WTC11 (cell line): ENCODE results near the gene TOM1.

Source experiments
- IRF2 ChIP-seq: sonication (generic); formaldehyde crosslinking; IDR thresholded peaks from 2 replicates; pipeline ENCODE4 v1.8.0; 2022; ENCODE audit warnings: low read depth, missing genetic modification reagents, borderline replicate concordance
- NFATC4 ChIP-seq: fragments of 250-450 bp; sonication (Bioruptor Pico); IDR thresholded peaks from 2 replicates; pipeline ENCODE4 v1.9.0; 2021; ENCODE audit warnings: mild to moderate bottlenecking
- NFYB ChIP-seq: sonication (generic); formaldehyde crosslinking; conservative IDR thresholded peaks from 2 replicates; pipeline ENCODE4 v1.8.0; 2022; ENCODE audit warnings: low read depth, missing genetic modification reagents
- ZNF423 ChIP-seq: fragments of 250-450 bp; sonication (Bioruptor Pico); IDR thresholded peaks from 2 replicates; pipeline ENCODE4 v2.1.2; 2022; ENCODE audit warnings: mild to moderate bottlenecking, moderate library complexity
- TF ChIP-seq, protein P1 (sequence below): fragments of 200-600 bp; IDR thresholded peaks from 2 replicates; pipeline ENCODE4 v1.8.0; 2022; ENCODE audit warnings: antibody characterized with exemption

DNA sequence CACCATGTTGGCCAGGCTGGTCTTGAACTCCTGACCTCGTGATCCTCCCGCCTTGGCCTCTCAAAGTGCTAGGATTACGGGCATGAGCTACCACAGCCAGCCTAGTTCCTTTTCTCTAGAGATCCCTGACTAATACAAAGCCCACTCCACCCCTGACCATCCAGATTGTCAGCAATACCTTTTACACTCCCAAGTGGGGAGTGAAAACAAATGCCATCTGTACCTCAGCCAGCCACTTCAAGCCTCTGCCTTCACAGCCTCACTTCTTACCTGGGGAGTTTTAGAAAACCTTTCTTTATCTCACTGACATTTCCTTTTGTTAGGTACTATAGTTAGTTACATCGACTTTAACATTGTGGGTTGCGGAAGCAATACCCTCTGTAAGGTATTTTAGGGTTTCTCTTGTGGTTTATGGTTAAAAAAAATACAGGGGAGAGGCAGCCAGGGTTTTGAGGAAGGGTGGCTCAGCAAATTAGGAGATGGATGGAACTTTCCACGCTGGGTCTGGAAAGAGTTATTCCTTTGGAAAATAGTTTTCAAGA lies 8.9 kb downstream of the TOM1 start:
- TF ChIP-seq, protein P1, sequence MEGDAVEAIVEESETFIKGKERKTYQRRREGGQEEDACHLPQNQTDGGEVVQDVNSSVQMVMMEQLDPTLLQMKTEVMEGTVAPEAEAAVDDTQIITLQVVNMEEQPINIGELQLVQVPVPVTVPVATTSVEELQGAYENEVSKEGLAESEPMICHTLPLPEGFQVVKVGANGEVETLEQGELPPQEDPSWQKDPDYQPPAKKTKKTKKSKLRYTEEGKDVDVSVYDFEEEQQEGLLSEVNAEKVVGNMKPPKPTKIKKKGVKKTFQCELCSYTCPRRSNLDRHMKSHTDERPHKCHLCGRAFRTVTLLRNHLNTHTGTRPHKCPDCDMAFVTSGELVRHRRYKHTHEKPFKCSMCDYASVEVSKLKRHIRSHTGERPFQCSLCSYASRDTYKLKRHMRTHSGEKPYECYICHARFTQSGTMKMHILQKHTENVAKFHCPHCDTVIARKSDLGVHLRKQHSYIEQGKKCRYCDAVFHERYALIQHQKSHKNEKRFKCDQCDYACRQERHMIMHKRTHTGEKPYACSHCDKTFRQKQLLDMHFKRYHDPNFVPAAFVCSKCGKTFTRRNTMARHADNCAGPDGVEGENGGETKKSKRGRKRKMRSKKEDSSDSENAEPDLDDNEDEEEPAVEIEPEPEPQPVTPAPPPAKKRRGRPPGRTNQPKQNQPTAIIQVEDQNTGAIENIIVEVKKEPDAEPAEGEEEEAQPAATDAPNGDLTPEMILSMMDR = no peak
- TF ChIP-seq IRF2 (CRISPR knock-in tag) (no peak), NFATC4 (CRISPR knock-in tag) (no peak), NFYB (CRISPR knock-in tag) (no peak), ZNF423 (CRISPR knock-in tag) (no peak)
